ENCODE data around the gene SLC9A3.

DNA sequence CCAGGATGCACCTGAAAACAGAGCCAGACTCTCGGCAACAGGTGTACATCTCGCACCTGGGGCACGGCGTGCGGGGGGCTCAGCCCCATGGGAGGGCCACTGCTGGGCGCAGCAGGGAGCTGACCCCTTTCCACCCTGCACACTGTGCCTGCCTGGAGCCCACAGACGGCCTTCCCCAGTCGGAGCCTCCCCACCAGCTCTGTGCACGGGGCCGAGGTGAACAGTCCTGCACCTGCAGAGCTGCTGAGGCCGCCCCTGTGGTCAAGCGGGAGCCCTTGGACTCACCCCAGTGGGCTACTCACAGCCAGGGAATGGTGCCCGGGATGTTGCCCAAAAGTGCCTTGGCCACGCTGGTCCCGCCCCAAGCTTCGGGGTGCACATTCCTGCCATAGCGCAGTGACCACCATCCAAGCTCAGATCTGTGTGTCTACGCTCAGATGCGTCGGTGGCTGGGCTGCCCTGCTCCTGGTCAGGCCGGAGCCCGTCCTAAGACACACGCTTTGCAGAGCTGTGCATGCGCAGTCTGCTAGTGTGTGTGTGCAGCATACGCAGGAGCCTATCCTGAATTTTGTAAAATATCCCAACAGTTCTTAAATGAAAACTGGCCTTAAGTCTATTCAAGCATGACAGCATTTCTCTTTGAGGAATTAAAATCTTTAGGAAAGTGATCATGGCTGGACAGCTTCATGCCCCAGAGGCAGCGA, 89.7 kb downstream of the SLC9A3 start:
- TF ChIP-seq ELF4 (IDR thresholded peaks at IDR 0.05) (no peak), NFRKB (IDR thresholded peaks at IDR 0.05) (no peak), SUZ12 (IDR thresholded peaks at IDR 0.05) (no peak), LEF1 (IDR thresholded peaks at IDR 0.05; ENCODE audit: borderline replicate concordance) (no peak)
